Caco-2 (cell line): ENCODE results near the gene GRHL3. TPM values are rescaled to one million over a fixed set of nuclear protein-coding genes. Genes with fewer than 3 reads are reported as not detected.
"Not testable (repeated sequence)": the region's sequence is repeated elsewhere in the genome, so short reads cannot be mapped to it uniquely, and the experiment has no call there.

Source experiments
- Bru-seq: library from RNA; stranded (reverse); fragments of 400-500 nt; gene quantifications from one replicate; lab custom pipeline; 2021; lab: Mats Ljungman, UMichigan
- BruChase-seq, 2 experiments: library from RNA; stranded (reverse); fragments of 400-500 nt; gene quantifications; one replicate each; lab custom pipeline; 2021; lab: Mats Ljungman, UMichigan
- BruUV-seq: library from RNA; stranded (reverse); fragments of 400-500 nt; replicated peaks from 2 replicates; lab custom pipeline; 2021; lab: Mats Ljungman, UMichigan
- CTCF ChIA-PET: fragments of 300-600 bp; sonication (Branson Sonifier 250); formaldehyde crosslinking; loops from one replicate; lab custom pipeline; 2022; ENCODE audit warnings: antibody characterized with exemption; lab: Charles Lee
- POLR2A ChIA-PET: fragments of 300-600 bp; sonication (Branson Sonifier 250); formaldehyde crosslinking; loops from one replicate; lab custom pipeline; 2022; ENCODE audit warnings: antibody characterized with exemption; lab: Charles Lee
- DNase-seq, 2 experiments: peaks; one replicate each; pipeline versions ENCODE4 v3.0.0 to v3.0.0-alpha.2; 2020 to 2022
- H3K27me3 ChIP-seq: replicated peaks from 2 replicates; pipeline ENCODE4 v1.6.0; 2011; ENCODE audit warnings: low read length; ENCODE audit not compliant: control insufficient read depth, insufficient read depth
- H3K36me3 ChIP-seq: 2 replicates; pipeline ENCODE4 v1.5.1; 2011; ENCODE audit warnings: low read length; ENCODE audit not compliant: control insufficient read depth, insufficient read depth
- H3K4me1 ChIP-seq: fragments of 250-450 bp; sonication (Bioruptor Pico); 2 replicates; pipeline ENCODE4 v1.5.1; 2020; ENCODE audit warnings: mild to moderate bottlenecking
- H3K4me3 ChIP-seq: 2 replicates; pipeline ENCODE4 v1.5.1; 2011; ENCODE audit warnings: low read depth, mild to moderate bottlenecking, control low read depth, low read length
- H3K9me3 ChIP-seq: fragments of 250-450 bp; sonication (Bioruptor Pico); 2 replicates; pipeline ENCODE4 v1.5.1; 2020; ENCODE audit warnings: mild to moderate bottlenecking, moderate library complexity
- H3K27ac Mint-ChIP-seq: one replicate; pipeline ENCODE4 v1.8.0; 2022; ENCODE audit warnings: mixed read lengths; ENCODE audit not compliant: unreplicated experiment
- H3K27me3 Mint-ChIP-seq: one replicate; pipeline ENCODE4 v1.8.0; 2022; ENCODE audit warnings: mixed read lengths; ENCODE audit not compliant: insufficient read depth, unreplicated experiment
- H3K36me3 Mint-ChIP-seq: one replicate; pipeline ENCODE4 v1.8.0; 2022; ENCODE audit warnings: mild to moderate bottlenecking, mixed read lengths; ENCODE audit not compliant: insufficient read depth, unreplicated experiment
- H3K4me1 Mint-ChIP-seq: one replicate; pipeline ENCODE4 v1.8.0; 2022; ENCODE audit warnings: low read depth, mixed read lengths; ENCODE audit not compliant: unreplicated experiment
- H3K4me3 Mint-ChIP-seq: one replicate; pipeline ENCODE4 v1.8.0; 2022; ENCODE audit warnings: mild to moderate bottlenecking, moderate library complexity, mixed read lengths; ENCODE audit not compliant: unreplicated experiment
- H3K9me3 Mint-ChIP-seq: one replicate; pipeline ENCODE4 v1.8.0; 2022; ENCODE audit warnings: mixed read lengths; ENCODE audit not compliant: unreplicated experiment
- intact Hi-C: fragments of 100-400 bp; cut with micrococcal nuclease; formaldehyde crosslinking; loops from one replicate; pipeline ENCODE4 v1.10.0; 2022; ENCODE audit not compliant: unreplicated experiment
- long read RNA-seq: library from polyadenylated mRNA; stranded (forward); transcript quantifications from one replicate; pipeline ENCODE4 v2.0.0, GENCODE V29; 2022
- total RNA-seq: library from RNA; stranded (reverse); gene quantifications from 2 replicates; pipeline ENCODE4 v1.2.3, GENCODE V29; 2022
- TF ChIP-seq, protein P1 (sequence below), 2 experiments: fragments of 200-600 bp in 1 of 2; IDR thresholded peaks; 1 replicate in 1 of 2; 2 replicates in 1 of 2; pipeline versions ENCODE4 v1.5.1 to v1.8.0; 2011 to 2022; ENCODE audit warnings: antibody characterized with exemption in 1 of 2, control low read depth in 1 of 2, inconsistent platforms in 1 of 2, low read depth in 1 of 2, low read length in 1 of 2, mild to moderate bottlenecking in 1 of 2, moderate library complexity in 1 of 2; ENCODE audit not compliant: insufficient read depth in 1 of 2, severe bottlenecking in 1 of 2, unreplicated experiment in 1 of 2

Gene GRHL3
- total RNA-seq (2.3 and 2.7 TPM in 2 replicates), Bru-seq, nascent RNA (percentile 34 among the genes with signal in this experiment), BruChase-seq, experiment 1, labeled RNA remaining after a 2-hour chase (percentile 26 among the genes with signal in this experiment), BruChase-seq, experiment 2, labeled RNA remaining after a 6-hour chase (percentile 20 among the genes with signal in this experiment)
- long read RNA-seq, partial matches to known transcripts: 0 of 3 reads
- long read RNA-seq, other reads (novel, unspliced or antisense): 2 of 3 reads

GRCh38 chr1:24319312-24319863, at the start of gene GRHL3:
TSS of gene GRHL3 (plus strand) at chr1:24319357. CDS start at chr1:24319552, 195 bp downstream.
- DNase-seq: peak; percentile 72 to 81
- BruUV-seq: no TSS peak
- Mint-ChIP-seq H3K27ac (peak within 1 kb of the TSS; percentile 3), H3K4me3 (peak within 1 kb of the TSS; percentile 78), H3K27me3 (no peaks in the 10 kb centered on the region), H3K36me3 (no peaks in the 10 kb centered on the region), H3K4me1 (peaks cover 6% of the 10 kb centered on the region), H3K9me3 (no peaks in the 10 kb centered on the region)
- intact Hi-C loops: loop anchor here (2.0 kb wide), 1 partner anchor 69 kb away; no protein-coding TSS in a partner anchor
- Histone ChIP-seq H3K4me1 (no peaks in the 10 kb centered on the region; the same call in 1 of the 2 replicates), H3K27me3 (no peaks in the 10 kb centered on the region), H3K4me3 (peak within 1 kb of the TSS; percentile 25), H3K9me3 (no peaks in the 10 kb centered on the region), H3K36me3 (no peaks in the 10 kb centered on the region)
- ChIA-PET POLR2A (no interaction called here), CTCF (interaction anchor here (0.6 kb wide), 1 partner anchor 491 kb away, joined by 3 read pairs; no protein-coding TSS in a partner anchor)
- TF ChIP-seq, protein P1, sequence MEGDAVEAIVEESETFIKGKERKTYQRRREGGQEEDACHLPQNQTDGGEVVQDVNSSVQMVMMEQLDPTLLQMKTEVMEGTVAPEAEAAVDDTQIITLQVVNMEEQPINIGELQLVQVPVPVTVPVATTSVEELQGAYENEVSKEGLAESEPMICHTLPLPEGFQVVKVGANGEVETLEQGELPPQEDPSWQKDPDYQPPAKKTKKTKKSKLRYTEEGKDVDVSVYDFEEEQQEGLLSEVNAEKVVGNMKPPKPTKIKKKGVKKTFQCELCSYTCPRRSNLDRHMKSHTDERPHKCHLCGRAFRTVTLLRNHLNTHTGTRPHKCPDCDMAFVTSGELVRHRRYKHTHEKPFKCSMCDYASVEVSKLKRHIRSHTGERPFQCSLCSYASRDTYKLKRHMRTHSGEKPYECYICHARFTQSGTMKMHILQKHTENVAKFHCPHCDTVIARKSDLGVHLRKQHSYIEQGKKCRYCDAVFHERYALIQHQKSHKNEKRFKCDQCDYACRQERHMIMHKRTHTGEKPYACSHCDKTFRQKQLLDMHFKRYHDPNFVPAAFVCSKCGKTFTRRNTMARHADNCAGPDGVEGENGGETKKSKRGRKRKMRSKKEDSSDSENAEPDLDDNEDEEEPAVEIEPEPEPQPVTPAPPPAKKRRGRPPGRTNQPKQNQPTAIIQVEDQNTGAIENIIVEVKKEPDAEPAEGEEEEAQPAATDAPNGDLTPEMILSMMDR (IDR thresholded peaks at IDR 0.05; ENCODE audit: insufficient read depth in 1 of 2, low read depth in 1 of 2, low read length in 1 of 2, severe bottlenecking in 1 of 2, unreplicated experiment in 1 of 2): no peak

GRCh38 chr1:24274203-24275103, 44.7 kb upstream of the GRHL3 start:
- H3K36me3 Mint-ChIP-seq, POLR2A ChIA-PET, H3K36me3 ChIP-seq, H3K27ac Mint-ChIP-seq, intact Hi-C loops, H3K4me1 Mint-ChIP-seq, H3K4me3 ChIP-seq, H3K4me3 Mint-ChIP-seq, H3K4me1 ChIP-seq, CTCF ChIA-PET, DNase-seq, H3K27me3 ChIP-seq, H3K27me3 Mint-ChIP-seq, BruUV-seq, H3K9me3 ChIP-seq: not testable (repeated sequence)
- peaks cover 24% of the 10 kb centered on the region for H3K9me3 Mint-ChIP-seq

GRCh38 chr1:24275104-24275410, 44.1 kb upstream of the GRHL3 start:
- no peaks in the 10 kb centered on the region for H3K4me1 ChIP-seq
- no peak overlapping the region for H3K4me3 Mint-ChIP-seq
- H3K27ac Mint-ChIP-seq: no peak overlapping the region
- H3K9me3 Mint-ChIP-seq: peaks cover 24% of the 10 kb centered on the region
- H3K27me3 ChIP-seq: no peaks in the 10 kb centered on the region
- ChIA-PET POLR2A (no interaction called here), CTCF (no interaction called here)
- TF ChIP-seq, protein P1 (IDR thresholded peaks at IDR 0.05; ENCODE audit: insufficient read depth in 1 of 2, low read depth in 1 of 2, low read length in 1 of 2, severe bottlenecking in 1 of 2, unreplicated experiment in 1 of 2): no peak
- H3K9me3 ChIP-seq: no peaks in the 10 kb centered on the region
- no peaks in the 10 kb centered on the region for H3K36me3 Mint-ChIP-seq
- intact Hi-C loops: no loop called here
- no peak for DNase-seq
- H3K4me1 Mint-ChIP-seq: no peaks in the 10 kb centered on the region
- BruUV-seq: no TSS peak
- H3K4me3 ChIP-seq: no peak overlapping the region
- H3K36me3 ChIP-seq: no peaks in the 10 kb centered on the region
- no peaks in the 10 kb centered on the region for H3K27me3 Mint-ChIP-seq
